Measurements from ENCODE around the gene ZMAT5.

GRCh38 chr22:29773233-29773632 lies 6.4 kb upstream of the ZMAT5 start:
- TF ChIP-seq CTCF (IDR thresholded peaks at IDR 0.05) (no peak), POLR2A (IDR thresholded peaks at IDR 0.05) (no peak)
